Stomach (tissue), 4 donors: ENCODE results near the gene TOGARAM1.

Source experiments
- CTCF ChIP-seq, 7 experiments: fragments of 450-650 bp in 4 of 7; fragments of 200-600 bp in 3 of 7; sonication (generic) in 3 of 7; IDR thresholded peaks; one replicate each; pipeline ENCODE4 v1.5.1; 2016 to 2019; ENCODE audit warnings: antibody characterized with exemption in 7 of 7, control low read depth in 2 of 7, mild to moderate bottlenecking in 1 of 7
- POLR2A ChIP-seq, 4 donors: fragments of 450-650 bp; IDR thresholded peaks; one replicate each; pipeline ENCODE4 v1.6.1; 2016; ENCODE audit warnings: antibody characterized with exemption in 4 of 4, control low read depth in 2 of 4, mild to moderate bottlenecking in 1 of 4, moderate library complexity in 1 of 4

GRCh38 chr14:45048385-45048784, 86.4 kb downstream of the TOGARAM1 start:
- no peak for TF ChIP-seq CTCF (IDR thresholded peaks at IDR 0.05)
- no peak for TF ChIP-seq POLR2A (IDR thresholded peaks at IDR 0.05)
